ENCODE data around the gene HS6ST1.

DNA sequence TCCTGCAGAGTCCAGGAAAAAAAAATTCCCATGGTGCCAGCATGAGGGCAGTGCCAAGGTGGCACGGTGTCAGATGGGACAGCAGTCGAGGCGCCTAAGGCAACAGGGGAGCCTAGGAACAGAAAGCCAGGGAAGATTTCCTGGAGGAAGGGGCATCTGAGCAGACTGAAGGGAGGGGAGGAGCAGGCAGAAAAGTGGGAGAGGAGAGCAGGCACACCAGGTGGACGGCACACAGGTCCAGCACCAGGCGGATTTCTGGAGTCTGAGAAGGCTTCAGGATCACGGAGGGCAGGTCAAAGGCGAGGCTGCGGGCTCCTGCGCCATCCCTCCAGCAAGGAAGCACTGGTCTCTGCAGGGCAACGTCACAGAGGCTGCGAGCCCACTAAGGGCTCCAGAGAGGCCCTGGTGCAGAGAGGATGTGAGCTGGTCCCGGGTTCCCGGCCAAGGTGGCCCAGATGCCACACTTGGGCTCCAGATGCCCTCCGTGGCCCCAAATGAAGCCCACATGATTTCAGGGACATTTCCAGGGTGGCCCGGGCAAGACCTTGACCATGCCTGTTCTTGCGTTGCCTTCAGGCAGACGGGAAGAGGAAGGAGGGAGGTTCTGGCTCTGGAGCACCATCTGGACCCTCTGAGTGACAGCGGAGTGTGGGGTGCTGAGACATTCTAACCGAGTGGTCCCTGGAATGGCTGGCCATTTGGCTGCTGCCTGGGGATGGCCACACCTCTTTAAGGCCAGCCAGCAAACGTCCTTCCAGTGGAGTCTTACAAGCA is 4.1 kb downstream of the HS6ST1 start:
- TF ChIP-seq CTCF (IDR thresholded peaks at IDR 0.05) (no peak), POLR2AphosphoS5 (IDR thresholded peaks at IDR 0.05; ENCODE audit: low read depth, low read length) (no peak), SIN3A (IDR thresholded peaks at IDR 0.05; ENCODE audit: borderline replicate concordance, insufficient read depth, low read depth, low read length) (no peak), REST (IDR thresholded peaks at IDR 0.05; ENCODE audit: insufficient read depth in 1 of 2, low read depth in 2 of 2, low read length in 1 of 2) (no peak), TCF7L2 (IDR thresholded peaks at IDR 0.05; ENCODE audit: low read depth, low read length) (no peak)

All from Panc1 (cell line).